Keratinocyte (primary cell): ENCODE results near the gene ENTPD8. TPM values are rescaled to one million over a fixed set of nuclear protein-coding genes. Genes with fewer than 3 reads are reported as not detected.

Source experiments
- DNase-seq: peaks from one replicate; pipeline ENCODE4 v3.0.0-alpha.2; 2011; ENCODE audit warnings: low read depth, missing footprints, low spot score
- FAIRE-seq: peaks from 2 replicates; lab custom pipeline; 2011; peaks lifted over from hg19 to GRCh38; lab: Jason Lieb, UNC
- H2AFZ ChIP-seq: 2 replicates; pipeline ENCODE4 v1.6.0; 2012; ENCODE audit warnings: low read length, control low read depth, inconsistent platforms; ENCODE audit not compliant: control insufficient read depth
- H3K27ac ChIP-seq: 2 replicates; pipeline ENCODE4 v1.5.1; 2011; ENCODE audit warnings: low read length; ENCODE audit not compliant: control insufficient read depth, insufficient read depth
- H3K27me3 ChIP-seq: 3 replicates; pipeline ENCODE4 v1.6.0; 2011; ENCODE audit warnings: low read length; ENCODE audit not compliant: control insufficient read depth, insufficient read depth; ENCODE audit errors: extremely low read depth
- H3K36me3 ChIP-seq, 2 experiments: 2 replicates in 1 of 2; 3 replicates in 1 of 2; pipeline ENCODE4 v1.5.1; 2011; ENCODE audit warnings: low read length in 2 of 2, mild to moderate bottlenecking in 1 of 2; ENCODE audit not compliant: control insufficient read depth in 2 of 2, insufficient read depth in 2 of 2; ENCODE audit errors: extremely low read depth in 1 of 2
- H3K4me1 ChIP-seq: 3 replicates; pipeline ENCODE4 v1.5.1; 2011; ENCODE audit warnings: low read length; ENCODE audit not compliant: control insufficient read depth, insufficient read depth; ENCODE audit errors: extremely low read depth
- H3K4me2 ChIP-seq: 3 replicates; pipeline ENCODE4 v1.6.0; 2011; ENCODE audit warnings: low read depth, low read length; ENCODE audit not compliant: control insufficient read depth, insufficient read depth; ENCODE audit errors: extremely low read depth
- H3K4me3 ChIP-seq, 3 experiments: fragments of 200-600 bp in 1 of 3; sonication (generic) in 1 of 3; 2 replicates in 2 of 3; 3 replicates in 1 of 3; pipeline ENCODE4 v1.5.1; 2011 to 2016; ENCODE audit warnings: low read length in 3 of 3, mild to moderate bottlenecking in 3 of 3, control low read depth in 2 of 3, inconsistent platforms in 1 of 3, low read depth in 1 of 3, mixed read lengths in 1 of 3, mixed run types in 1 of 3, moderate library complexity in 1 of 3; ENCODE audit not compliant: control insufficient read depth in 2 of 3, insufficient read depth in 2 of 3; ENCODE audit errors: extremely low read depth in 1 of 3
- H3K79me2 ChIP-seq: 2 replicates; pipeline ENCODE4 v1.6.0; 2012; ENCODE audit warnings: low read length; ENCODE audit not compliant: control insufficient read depth, insufficient read depth
- H3K9ac ChIP-seq: 3 replicates; pipeline ENCODE4 v1.6.0; 2011; ENCODE audit warnings: low read length; ENCODE audit not compliant: control insufficient read depth, insufficient read depth; ENCODE audit errors: extremely low read depth
- H3K9me1 ChIP-seq: 3 replicates; pipeline ENCODE4 v1.6.0; 2011; ENCODE audit warnings: low read length; ENCODE audit not compliant: control insufficient read depth, insufficient read depth; ENCODE audit errors: extremely low read depth
- H3K9me3 ChIP-seq: 2 replicates; pipeline ENCODE4 v1.5.1; 2012; ENCODE audit warnings: low read depth, low read length; ENCODE audit not compliant: control insufficient read depth
- H4K20me1 ChIP-seq: 3 replicates; pipeline ENCODE4 v1.6.0; 2011; ENCODE audit warnings: low read length; ENCODE audit not compliant: control insufficient read depth, insufficient read depth; ENCODE audit errors: extremely low read depth
- EZH2 ChIP-seq: IDR thresholded peaks from one replicate; pipeline ENCODE4 v1.6.1; 2012; ENCODE audit warnings: inconsistent platforms, mild to moderate bottlenecking, low read length, moderate library complexity
- dilution Hi-C: fragments of 300-500 bp; cut with MboI; formaldehyde crosslinking; loops from one replicate; pipeline ENCODE4 v1.7.0; 2020; ENCODE audit warnings: low sequenced_read_pairs; ENCODE audit not compliant: extremely low pct_ligation_motif_present
- polyA plus RNA-seq, 5 experiments: library from polyadenylated mRNA; depleted of rRNA in 3 of 5; stranded (reverse) in 3 of 5; stranded (forward) in 1 of 5; unstranded in 1 of 5; fragments of >200 nt; gene quantifications; 1 replicate in 1 of 5; 2 replicates in 3 of 5; 3 replicates in 1 of 5; pipeline versions ENCODE4 v1.2.1 to v1.2.3, GENCODE V29; 2011 to 2012; ENCODE audit warnings: missing spikeins in 2 of 5, low read depth in 1 of 5, low replicate concordance in 1 of 5
- TF ChIP-seq, protein P1 (sequence below), 3 experiments: IDR thresholded peaks in 1 of 3; conservative IDR thresholded peaks in 1 of 3; optimal IDR thresholded peaks in 1 of 3; 2 replicates in 2 of 3; 3 replicates in 1 of 3; pipeline versions ENCODE3 to v1.5.1; 2011; ENCODE audit warnings: low read length in 3 of 3, mild to moderate bottlenecking in 3 of 3, moderate library complexity in 2 of 3, control low read depth in 1 of 3, inconsistent platforms in 1 of 3; ENCODE audit not compliant: insufficient read depth in 2 of 3; ENCODE audit errors: extremely low read depth in 1 of 3

ENTPD8 gene
- polyA plus RNA-seq, 1 donor (not counting 4 experiments of a cell fraction or from before 2014, with no cell fraction given), result not detected

GRCh38 chr9:137441935-137442321, 771 bp upstream of the ENTPD8 start:
- H3K27me3 ChIP-seq, result peaks cover 11% of the 10 kb centered on the region

GRCh38 chr9:137439158-137439714, 1.9 kb downstream of the ENTPD8 start:
- H3K27me3 ChIP-seq, result peaks cover 20% of the 10 kb centered on the region
- no peaks in the 10 kb centered on the region for H3K9me3 ChIP-seq
- H4K20me1 ChIP-seq, result no peaks in the 10 kb centered on the region
- no peak overlapping the region for H3K4me2 ChIP-seq
- no peaks in the 10 kb centered on the region for H3K9me1 ChIP-seq
- dilution Hi-C loops, result no loop called here
- no peak overlapping the region for H3K4me3 ChIP-seq
- DNase-seq (no peak), FAIRE-seq (no peak)
- H3K4me1 ChIP-seq, result no peaks in the 10 kb centered on the region
- no peaks in the 10 kb centered on the region for H3K36me3 ChIP-seq
- TF ChIP-seq, protein P1, sequence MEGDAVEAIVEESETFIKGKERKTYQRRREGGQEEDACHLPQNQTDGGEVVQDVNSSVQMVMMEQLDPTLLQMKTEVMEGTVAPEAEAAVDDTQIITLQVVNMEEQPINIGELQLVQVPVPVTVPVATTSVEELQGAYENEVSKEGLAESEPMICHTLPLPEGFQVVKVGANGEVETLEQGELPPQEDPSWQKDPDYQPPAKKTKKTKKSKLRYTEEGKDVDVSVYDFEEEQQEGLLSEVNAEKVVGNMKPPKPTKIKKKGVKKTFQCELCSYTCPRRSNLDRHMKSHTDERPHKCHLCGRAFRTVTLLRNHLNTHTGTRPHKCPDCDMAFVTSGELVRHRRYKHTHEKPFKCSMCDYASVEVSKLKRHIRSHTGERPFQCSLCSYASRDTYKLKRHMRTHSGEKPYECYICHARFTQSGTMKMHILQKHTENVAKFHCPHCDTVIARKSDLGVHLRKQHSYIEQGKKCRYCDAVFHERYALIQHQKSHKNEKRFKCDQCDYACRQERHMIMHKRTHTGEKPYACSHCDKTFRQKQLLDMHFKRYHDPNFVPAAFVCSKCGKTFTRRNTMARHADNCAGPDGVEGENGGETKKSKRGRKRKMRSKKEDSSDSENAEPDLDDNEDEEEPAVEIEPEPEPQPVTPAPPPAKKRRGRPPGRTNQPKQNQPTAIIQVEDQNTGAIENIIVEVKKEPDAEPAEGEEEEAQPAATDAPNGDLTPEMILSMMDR (optimal IDR thresholded peaks at IDR 0.05 in 1 of 3, IDR thresholded peaks at IDR 0.05 in 1 of 3, conservative IDR thresholded peaks at IDR 0.05 in 1 of 3; ENCODE audit: extremely low read depth in 1 of 3, insufficient read depth in 2 of 3, low read length in 3 of 3), result no peak
- TF ChIP-seq EZH2, result no peak
- no peaks in the 10 kb centered on the region for H3K79me2 ChIP-seq
- H3K9ac ChIP-seq, result no peak overlapping the region
- no peak overlapping the region for H2AFZ ChIP-seq
- no peak overlapping the region for H3K27ac ChIP-seq

More at GRCh38 chr9:137441935-137442321, 771 bp upstream of the ENTPD8 start:
- no peak overlapping the region for H3K9ac ChIP-seq
- dilution Hi-C loops, result no loop called here
- no peaks in the 10 kb centered on the region for H3K9me3 ChIP-seq
- peaks cover 12% of the 10 kb centered on the region for H3K4me1 ChIP-seq
- no peak overlapping the region for H3K4me2 ChIP-seq
- peaks cover 5% of the 10 kb centered on the region for H4K20me1 ChIP-seq
- DNase-seq (no peak), FAIRE-seq (no peak)
- H3K79me2 ChIP-seq, result no peaks in the 10 kb centered on the region
- H3K9me1 ChIP-seq, result no peaks in the 10 kb centered on the region
- TF ChIP-seq, protein P1 (optimal IDR thresholded peaks at IDR 0.05 in 1 of 3, IDR thresholded peaks at IDR 0.05 in 1 of 3, conservative IDR thresholded peaks at IDR 0.05 in 1 of 3; ENCODE audit: extremely low read depth in 1 of 3, insufficient read depth in 2 of 3, low read length in 3 of 3), result no peak
- TF ChIP-seq EZH2, result no peak
- H3K4me3 ChIP-seq, result no peak overlapping the region
- no peak overlapping the region for H2AFZ ChIP-seq
- H3K36me3 ChIP-seq, result no peaks in the 10 kb centered on the region
- no peak overlapping the region for H3K27ac ChIP-seq
